ENCODE data around the gene CPE. TPM values are rescaled to one million over a fixed set of nuclear protein-coding genes. Genes with fewer than 3 reads are reported as not detected.

Gene CPE
- total RNA-seq, 1 experiment from 2014 or later, result 29.3 TPM

GRCh38 chr4:165404696-165405095, 25.9 kb downstream of the CPE start:
- Histone ChIP-seq H3K9ac (ENCODE audit: low read length) (no peak overlapping the region), H3K9me3 (ENCODE audit: control insufficient read depth in 1 of 2, insufficient read depth in 1 of 2, low read depth in 1 of 2, low read length in 2 of 2) (no peaks in the 10 kb centered on the region), H2AFZ (ENCODE audit: low read depth, low read length, poor library complexity, severe bottlenecking) (no peak overlapping the region), H4K20me1 (ENCODE audit: insufficient read depth) (no peaks in the 10 kb centered on the region), H3K36me3 (ENCODE audit: control insufficient read depth in 1 of 2, insufficient read depth in 2 of 2, low read length in 2 of 2) (no peaks in the 10 kb centered on the region), H3K9me2 (ENCODE audit: insufficient read depth) (no peaks in the 10 kb centered on the region), H3K27me3 (ENCODE audit: insufficient read depth, low read length) (no peaks in the 10 kb centered on the region), H3K4me1 (ENCODE audit: control insufficient read depth in 1 of 2, insufficient read depth in 2 of 2, low read length in 2 of 2) (no peaks in the 10 kb centered on the region), H3K4me2 (ENCODE audit: low read length) (no peak overlapping the region), H3K27ac (ENCODE audit: low read depth, low read length) (no peak overlapping the region), H3K4me3 (replicated peaks in 1 of 2; ENCODE audit: low read depth in 1 of 2, low read length in 2 of 2) (no peak overlapping the region), H3K79me2 (ENCODE audit: insufficient read depth, low read length) (no peaks in the 10 kb centered on the region)
- ChIA-PET POLR2A (no interaction called here), RAD21 (ENCODE audit: low non-redundant PET in 1 of 2, low total read pairs in 2 of 2, uncharacterized antibody in 2 of 2, unreplicated experiment in 2 of 2) (no interaction called here), CTCF (no interaction called here)
- ATAC-seq (no peak), DNase-seq (ENCODE audit: low read depth, low spot score) (no peak)
- intact Hi-C loops (cut with micrococcal nuclease), result no loop called here
- no TSS peak for BruUV-seq (replicated peaks)
- TF ChIP-seq CTCF (IDR thresholded peaks at IDR 0.05 in 2 of 3, conservative IDR thresholded peaks at IDR 0.05 in 1 of 3; ENCODE audit: borderline replicate concordance in 1 of 3, insufficient read depth in 1 of 3, low read depth in 2 of 3, low read length in 2 of 3) (no peak), MAX (IDR thresholded peaks at IDR 0.05) (no peak), RAD21 (IDR thresholded peaks at IDR 0.05; ENCODE audit: low read depth) (no peak), EZH2 (IDR thresholded peaks at IDR 0.05) (no peak), POLR2A (IDR thresholded peaks at IDR 0.05; ENCODE audit: borderline replicate concordance, extremely low read depth, insufficient read depth, insufficient read length) (no peak), CEBPB (IDR thresholded peaks at IDR 0.05; ENCODE audit: low read depth) (no peak), EZH2phosphoT487 (IDR thresholded peaks at IDR 0.05; ENCODE audit: borderline replicate concordance) (no peak), ATF3 (IDR thresholded peaks at IDR 0.05) (no peak), FOSL1 (IDR thresholded peaks at IDR 0.05; ENCODE audit: low read depth) (no peak), ELF1 (IDR thresholded peaks at IDR 0.05; ENCODE audit: borderline replicate concordance, low read depth) (no peak), ZBTB33 (IDR thresholded peaks at IDR 0.05; ENCODE audit: extremely low read depth, insufficient replicate concordance, low read length) (no peak), SP1 (IDR thresholded peaks at IDR 0.05; ENCODE audit: low read depth) (no peak), JUND (IDR thresholded peaks at IDR 0.05) (no peak), POLR2AphosphoS5 (IDR thresholded peaks at IDR 0.05; ENCODE audit: low read depth, low read length) (no peak), TCF7L2 (IDR thresholded peaks at IDR 0.05; ENCODE audit: borderline replicate concordance, extremely low read depth, insufficient read depth, insufficient read length) (no peak), SIN3A (IDR thresholded peaks at IDR 0.05; ENCODE audit: low read depth) (no peak), YY1 (IDR thresholded peaks at IDR 0.05; ENCODE audit: extremely low read depth, insufficient replicate concordance, low read depth, low read length) (no peak), SRF (IDR thresholded peaks at IDR 0.05; ENCODE audit: low read depth) (no peak), CBX3 (IDR thresholded peaks at IDR 0.05; ENCODE audit: low read depth) (no peak), REST (IDR thresholded peaks at IDR 0.05; ENCODE audit: low read depth) (no peak)

All from HCT116 (cell line).